Endothelial cell (in vitro differentiated cells): ENCODE results near the gene OR4M1. TPM values are rescaled to one million over a fixed set of nuclear protein-coding genes. Genes with fewer than 3 reads are reported as not detected.
"Not testable (repeated sequence)": the region's sequence is repeated elsewhere in the genome, so short reads cannot be mapped to it uniquely, and the experiment has no call there.

Experiments
- DNase-seq: peaks from one replicate; pipeline ENCODE4 v3.0.0; 2021; ENCODE audit warnings: low spot score
- H3K27ac Mint-ChIP-seq: one replicate; pipeline ENCODE4 v1.8.0; 2021; ENCODE audit warnings: mixed read lengths, inconsistent platforms; ENCODE audit not compliant: unreplicated experiment
- H3K27me3 Mint-ChIP-seq: one replicate; pipeline ENCODE4 v1.8.0; 2021; ENCODE audit warnings: mild to moderate bottlenecking, moderate library complexity, mixed read lengths, inconsistent platforms; ENCODE audit not compliant: unreplicated experiment
- H3K36me3 Mint-ChIP-seq: one replicate; pipeline ENCODE4 v1.8.0; 2021; ENCODE audit warnings: mild to moderate bottlenecking, low read depth, mixed read lengths, inconsistent platforms; ENCODE audit not compliant: unreplicated experiment
- H3K4me1 Mint-ChIP-seq: one replicate; pipeline ENCODE4 v1.8.0; 2021; ENCODE audit warnings: mild to moderate bottlenecking, mixed read lengths, inconsistent platforms; ENCODE audit not compliant: unreplicated experiment
- H3K4me3 Mint-ChIP-seq: one replicate; pipeline ENCODE4 v1.8.0; 2021; ENCODE audit warnings: mild to moderate bottlenecking, mixed read lengths, inconsistent platforms; ENCODE audit not compliant: unreplicated experiment
- H3K9me3 Mint-ChIP-seq: one replicate; pipeline ENCODE4 v1.8.0; 2021; ENCODE audit warnings: mixed read lengths, inconsistent platforms; ENCODE audit not compliant: unreplicated experiment
- total RNA-seq: library from RNA; stranded (reverse); fragmentation: NEBNext Ultra II Directional; extraction: Animal tissue kit (Norgen Biotek cat#: 25700); gene quantifications from one replicate; pipeline ENCODE4 v1.2.1, GENCODE V29; 2021; ENCODE audit not compliant: unreplicated experiment
- TF ChIP-seq, protein P1 (sequence below): fragments of 200-600 bp; sonication (generic); IDR thresholded peaks from one replicate; pipeline ENCODE4 v1.5.0; 2021; ENCODE audit warnings: antibody characterized with exemption; ENCODE audit not compliant: unreplicated experiment

OR4M1 gene
- total RNA-seq, 1 donor from 2014 or later, result not detected

DNA sequence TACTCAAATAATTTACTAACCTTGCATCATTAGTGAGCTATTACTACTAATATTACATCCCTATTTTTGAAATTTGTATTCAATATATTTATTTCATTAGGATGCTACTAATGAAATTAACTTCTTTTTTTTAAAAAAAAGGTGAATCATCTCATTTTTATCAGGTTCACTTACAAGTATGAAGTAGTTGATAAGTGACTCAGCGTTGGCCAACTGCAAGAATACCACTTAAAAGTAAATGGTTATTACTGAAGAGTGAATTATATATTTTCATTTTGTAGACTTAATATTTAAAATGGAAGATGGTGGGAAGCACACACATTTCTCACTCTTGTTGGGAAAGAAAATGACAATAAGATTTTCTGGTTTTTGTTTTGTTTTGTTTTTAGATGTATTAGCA lies 49.9 kb downstream of the OR4M1 start:
- peaks cover 6% of the 10 kb centered on the region for H3K27me3 Mint-ChIP-seq
- TF ChIP-seq, protein P1, sequence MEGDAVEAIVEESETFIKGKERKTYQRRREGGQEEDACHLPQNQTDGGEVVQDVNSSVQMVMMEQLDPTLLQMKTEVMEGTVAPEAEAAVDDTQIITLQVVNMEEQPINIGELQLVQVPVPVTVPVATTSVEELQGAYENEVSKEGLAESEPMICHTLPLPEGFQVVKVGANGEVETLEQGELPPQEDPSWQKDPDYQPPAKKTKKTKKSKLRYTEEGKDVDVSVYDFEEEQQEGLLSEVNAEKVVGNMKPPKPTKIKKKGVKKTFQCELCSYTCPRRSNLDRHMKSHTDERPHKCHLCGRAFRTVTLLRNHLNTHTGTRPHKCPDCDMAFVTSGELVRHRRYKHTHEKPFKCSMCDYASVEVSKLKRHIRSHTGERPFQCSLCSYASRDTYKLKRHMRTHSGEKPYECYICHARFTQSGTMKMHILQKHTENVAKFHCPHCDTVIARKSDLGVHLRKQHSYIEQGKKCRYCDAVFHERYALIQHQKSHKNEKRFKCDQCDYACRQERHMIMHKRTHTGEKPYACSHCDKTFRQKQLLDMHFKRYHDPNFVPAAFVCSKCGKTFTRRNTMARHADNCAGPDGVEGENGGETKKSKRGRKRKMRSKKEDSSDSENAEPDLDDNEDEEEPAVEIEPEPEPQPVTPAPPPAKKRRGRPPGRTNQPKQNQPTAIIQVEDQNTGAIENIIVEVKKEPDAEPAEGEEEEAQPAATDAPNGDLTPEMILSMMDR, result no peak
- H3K4me3 Mint-ChIP-seq, result no peak overlapping the region
- no peaks in the 10 kb centered on the region for H3K4me1 Mint-ChIP-seq
- H3K9me3 Mint-ChIP-seq, result peaks cover 20% of the 10 kb centered on the region
- H3K27ac Mint-ChIP-seq, result no peak overlapping the region
- no peak for DNase-seq
- peaks cover 5% of the 10 kb centered on the region for H3K36me3 Mint-ChIP-seq

DNA sequence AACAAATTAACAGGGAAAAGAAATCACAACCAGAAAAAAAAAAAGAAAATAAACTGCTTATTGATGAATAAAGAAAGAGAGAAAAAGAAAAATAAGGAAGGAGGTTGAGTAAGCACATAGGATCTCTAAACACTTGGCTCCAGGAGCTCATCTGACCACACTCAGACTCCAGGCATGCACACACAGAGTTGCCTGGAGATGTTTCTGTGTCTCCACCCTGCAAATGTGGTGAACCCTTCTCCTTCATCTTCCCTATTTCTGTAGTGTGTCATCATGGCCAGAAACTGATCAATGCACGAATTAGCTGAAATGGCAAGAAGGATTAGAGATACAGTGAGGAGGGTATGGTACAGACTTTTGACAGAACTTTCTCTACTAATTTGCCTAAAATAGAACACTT lies 50.5 kb downstream of the OR4M1 start:
- Mint-ChIP-seq H3K9me3 (peaks cover 17% of the 10 kb centered on the region), H3K27ac (no peak overlapping the region), H3K36me3 (peaks cover 5% of the 10 kb centered on the region), H3K4me3 (no peak overlapping the region), H3K4me1 (no peaks in the 10 kb centered on the region), H3K27me3 (peaks cover 6% of the 10 kb centered on the region)
- TF ChIP-seq, protein P1, result no peak
- no peak for DNase-seq

DNA sequence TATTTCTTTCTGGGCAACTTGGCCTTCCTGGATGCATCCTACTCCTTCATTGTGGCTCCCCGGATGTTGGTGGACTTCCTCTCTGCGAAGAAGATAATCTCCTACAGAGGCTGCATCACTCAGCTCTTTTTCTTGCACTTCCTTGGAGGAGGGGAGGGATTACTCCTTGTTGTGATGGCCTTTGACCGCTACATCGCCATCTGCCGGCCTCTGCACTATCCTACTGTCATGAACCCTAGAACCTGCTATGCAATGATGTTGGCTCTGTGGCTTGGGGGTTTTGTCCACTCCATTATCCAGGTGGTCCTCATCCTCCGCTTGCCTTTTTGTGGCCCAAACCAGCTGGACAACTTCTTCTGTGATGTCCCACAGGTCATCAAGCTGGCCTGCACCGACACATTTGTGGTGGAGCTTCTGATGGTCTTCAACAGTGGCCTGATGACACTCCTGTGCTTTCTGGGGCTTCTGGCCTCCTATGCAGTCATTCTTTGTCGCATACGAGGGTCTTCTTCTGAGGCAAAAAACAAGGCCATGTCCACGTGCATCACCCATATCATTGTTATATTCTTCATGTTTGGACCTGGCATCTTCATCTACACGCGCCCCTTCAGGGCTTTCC lies 54.4 kb downstream of the OR4M1 start:
- not testable (repeated sequence) for H3K4me1 Mint-ChIP-seq, H3K9me3 Mint-ChIP-seq, H3K27me3 Mint-ChIP-seq, H3K27ac Mint-ChIP-seq, H3K4me3 Mint-ChIP-seq, H3K36me3 Mint-ChIP-seq, DNase-seq

DNA sequence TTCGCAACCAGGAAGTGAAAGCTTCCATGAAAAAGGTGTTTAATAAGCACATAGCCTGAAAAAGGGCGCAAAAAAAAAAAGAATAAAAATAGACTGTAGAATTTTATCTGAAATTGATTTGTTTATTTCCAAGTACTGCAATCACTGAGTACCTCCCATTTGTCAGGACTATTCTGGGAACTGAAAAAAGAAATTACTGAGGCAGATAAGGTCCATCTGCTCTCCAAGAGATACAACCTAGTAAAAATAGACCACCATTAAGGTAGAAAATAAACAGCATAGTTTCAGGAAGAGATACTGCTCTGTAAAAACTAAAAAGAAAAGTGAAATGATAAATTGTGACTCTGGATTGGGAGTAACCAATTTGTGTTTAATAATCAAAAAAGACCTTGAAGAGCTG lies 55.0 kb downstream of the OR4M1 start:
- Mint-ChIP-seq H3K36me3 (no peaks in the 10 kb centered on the region), H3K4me3 (no peak overlapping the region), H3K27ac (no peak overlapping the region), H3K9me3 (peaks cover 9% of the 10 kb centered on the region), H3K4me1 (no peaks in the 10 kb centered on the region), H3K27me3 (no peaks in the 10 kb centered on the region)
- DNase-seq, result no peak
- TF ChIP-seq, protein P1, result no peak

Other genes starting within 250 kb of the OR4M1 start
- not detected for gene OR11H2, start 59.6 kb upstream of the OR4M1 start, total RNA-seq
- gene OR4Q3, start 29.9 kb upstream of the OR4M1 start, total RNA-seq, result not detected
- not detected for gene OR4N2, start 30.3 kb downstream of the OR4M1 start, total RNA-seq
- not detected for gene OR4K2, start 101.6 kb downstream of the OR4M1 start, total RNA-seq
- gene OR4K5, start 147.1 kb downstream of the OR4M1 start, total RNA-seq, result not detected
- not detected for gene OR4K1, start 157.4 kb downstream of the OR4M1 start, total RNA-seq
- not detected for gene OR4K15, start 202.1 kb downstream of the OR4M1 start, total RNA-seq
- gene OR4Q2, start 228.7 kb downstream of the OR4M1 start, total RNA-seq, result not detected
- gene OR4K14, start 245.8 kb downstream of the OR4M1 start, total RNA-seq, result not detected